Cardiac fibroblast (primary cell): ENCODE measurements around the gene MGAT3.

Experiments
- DNase-seq, 2 donors: peaks; one replicate each; pipeline versions ENCODE4 v3.0.0 to v3.0.0-alpha.2; 2010; ENCODE audit warnings: low read depth in 2 of 2
- H3K4me3 ChIP-seq, 2 donors: replicated peaks in 1 of 2; 1 replicate in 1 of 2; 2 replicates in 1 of 2; pipeline ENCODE4 v1.5.1; 2011; ENCODE audit warnings: low read depth in 2 of 2, low read length in 2 of 2, mild to moderate bottlenecking in 2 of 2, moderate library complexity in 1 of 2
- CTCF ChIP-seq: IDR thresholded peaks from one replicate; pipeline ENCODE4 v1.5.1; 2011; ENCODE audit warnings: low read depth, mild to moderate bottlenecking, low read length, inconsistent platforms

MGAT3 gene

GRCh38 chr22:39469681-39470450 lies 13.1 kb downstream of the MGAT3 start:
- TF ChIP-seq CTCF, result no peak
- no peak for DNase-seq
- H3K4me3 ChIP-seq, result no peak overlapping the region

GRCh38 chr22:39470451-39471291 lies 13.9 kb downstream of the MGAT3 start:
- TF ChIP-seq CTCF, result no peak
- DNase-seq, result no peak
- H3K4me3 ChIP-seq, result no peak overlapping the region

- H3K4me3 ChIP-seq, result no peak overlapping the region
- DNase-seq, result peak; percentile 78 to 92
- TF ChIP-seq CTCF, result no peak
Observed at GRCh38 chr22:39471381-39472141, 14.7 kb downstream of the MGAT3 start.

GRCh38 chr22:39472570-39473556 lies 16.1 kb downstream of the MGAT3 start:
- TF ChIP-seq CTCF, result no peak
- H3K4me3 ChIP-seq, result no peak overlapping the region
- DNase-seq, result peak; percentile 37 to 62

GRCh38 chr22:39473851-39474250 lies 17.0 kb downstream of the MGAT3 start:
- TF ChIP-seq CTCF, result no peak
- DNase-seq, result no peak
- H3K4me3 ChIP-seq, result no peak overlapping the region
